Glutamatergic neuron (in vitro differentiated cells): Measurements from ENCODE around the gene CACNG3. TPM values are rescaled to one million over a fixed set of nuclear protein-coding genes. Genes with fewer than 3 reads are reported as not detected.

Source experiments
- DNase-seq: peaks from one replicate; pipeline ENCODE4 v3.0.0; 2022
- H3K27ac Mint-ChIP-seq: one replicate; pipeline ENCODE4 v1.8.0; 2020; ENCODE audit warnings: mild to moderate bottlenecking, mixed read lengths, inconsistent platforms; ENCODE audit not compliant: unreplicated experiment
- H3K27me3 Mint-ChIP-seq: one replicate; pipeline ENCODE4 v1.8.0; 2020; ENCODE audit warnings: mild to moderate bottlenecking, moderate library complexity, mixed read lengths, inconsistent platforms; ENCODE audit not compliant: unreplicated experiment
- H3K36me3 Mint-ChIP-seq: one replicate; pipeline ENCODE4 v1.8.0; 2020; ENCODE audit warnings: mild to moderate bottlenecking, mixed read lengths, inconsistent platforms; ENCODE audit not compliant: unreplicated experiment
- H3K4me1 Mint-ChIP-seq: one replicate; pipeline ENCODE4 v1.8.0; 2020; ENCODE audit warnings: mild to moderate bottlenecking, low read depth, mixed read lengths, inconsistent platforms; ENCODE audit not compliant: unreplicated experiment
- H3K4me3 Mint-ChIP-seq: one replicate; pipeline ENCODE4 v1.8.0; 2020; ENCODE audit warnings: mild to moderate bottlenecking, mixed read lengths, inconsistent platforms; ENCODE audit not compliant: unreplicated experiment
- H3K9me3 Mint-ChIP-seq: one replicate; pipeline ENCODE4 v1.8.0; 2020; ENCODE audit warnings: mild to moderate bottlenecking, moderate library complexity, mixed read lengths, inconsistent platforms; ENCODE audit not compliant: unreplicated experiment
- CTCF ChIP-seq: fragments of 200-600 bp; sonication (generic); IDR thresholded peaks from one replicate; pipeline ENCODE4 v1.5.0; 2021; ENCODE audit not compliant: partially characterized antibody, unreplicated experiment
- total RNA-seq: library from RNA; stranded (reverse); fragmentation: NEBNext Ultra II Directional; extraction: Animal tissue kit (Norgen Biotek cat#: 25700); gene quantifications from one replicate; pipeline ENCODE4 v1.2.1, GENCODE V29; 2021; ENCODE audit not compliant: unreplicated experiment

The CACNG3 gene
- total RNA-seq, 1 donor from 2014 or later = 2.2 TPM

- Mint-ChIP-seq H3K4me1 (peaks cover 13% of the 10 kb centered on the region), H3K9me3 (no peaks in the 10 kb centered on the region), H3K27ac (no peak overlapping the region), H3K36me3 (no peaks in the 10 kb centered on the region), H3K4me3 (no peak overlapping the region), H3K27me3 (peaks cover 11% of the 10 kb centered on the region)
- no peak for TF ChIP-seq CTCF
- no peak for DNase-seq
Observed at GRCh38 chr16:24257958-24258357, 1.8 kb downstream of the CACNG3 start.

- no peak for DNase-seq
- no peak for TF ChIP-seq CTCF
- peaks cover 13% of the 10 kb centered on the region for H3K4me1 Mint-ChIP-seq
- no peak overlapping the region for H3K4me3 Mint-ChIP-seq
- H3K9me3 Mint-ChIP-seq = no peaks in the 10 kb centered on the region
- H3K27me3 Mint-ChIP-seq = peaks cover 11% of the 10 kb centered on the region
- no peaks in the 10 kb centered on the region for H3K36me3 Mint-ChIP-seq
- H3K27ac Mint-ChIP-seq = no peak overlapping the region
Observed at GRCh38 chr16:24258791-24259190, 2.7 kb downstream of the CACNG3 start.

GRCh38 chr16:24262816-24263215 is 6.7 kb downstream of the CACNG3 start:
- H3K27me3 Mint-ChIP-seq = peaks cover 2% of the 10 kb centered on the region
- no peaks in the 10 kb centered on the region for H3K4me1 Mint-ChIP-seq

GRCh38 chr16:24270721-24271442 is 14.7 kb downstream of the CACNG3 start:
- TF ChIP-seq CTCF = no peak
- Mint-ChIP-seq H3K27me3 (no peaks in the 10 kb centered on the region), H3K27ac (no peak overlapping the region), H3K9me3 (no peaks in the 10 kb centered on the region), H3K36me3 (peaks cover 5% of the 10 kb centered on the region), H3K4me1 (no peaks in the 10 kb centered on the region), H3K4me3 (no peak overlapping the region)
- DNase-seq = no peak

More at GRCh38 chr16:24262816-24263215, 6.7 kb downstream of the CACNG3 start:
- no peaks in the 10 kb centered on the region for H3K9me3 Mint-ChIP-seq
- H3K36me3 Mint-ChIP-seq = peaks cover 5% of the 10 kb centered on the region
- DNase-seq = no peak
- no peak overlapping the region for H3K4me3 Mint-ChIP-seq
- H3K27ac Mint-ChIP-seq = no peak overlapping the region
- TF ChIP-seq CTCF = no peak

GRCh38 chr16:24272379-24272778 is 16.2 kb downstream of the CACNG3 start:
- no peaks in the 10 kb centered on the region for H3K27me3 Mint-ChIP-seq
- H3K4me3 Mint-ChIP-seq = no peak overlapping the region

More at GRCh38 chr16:24272379-24272778, 16.2 kb downstream of the CACNG3 start:
- DNase-seq = no peak
- Mint-ChIP-seq H3K36me3 (no peaks in the 10 kb centered on the region), H3K4me1 (no peaks in the 10 kb centered on the region), H3K9me3 (peaks cover 2% of the 10 kb centered on the region), H3K27ac (no peak overlapping the region)
- no peak for TF ChIP-seq CTCF
